GM21723 (cell line): ENCODE data around the gene C4orf50.
A peak's percentile ranks its signal among the peaks of the same experiment; 100 is the strongest.

ENCODE experiments used
- ATAC-seq: cut with Tn5 transposase; IDR thresholded peaks from one replicate; pipeline ENCODE4 v1.9.1; 2021; ENCODE audit warnings: mild to moderate bottlenecking, moderate library complexity; ENCODE audit not compliant: unreplicated experiment

Gene C4orf50

GRCh38 chr4:5973486-5974220 is 44.6 kb downstream of the C4orf50 start:
- no peak for ATAC-seq

- no peak for ATAC-seq
Measured at GRCh38 chr4:5973033-5973432, 45.2 kb downstream of the C4orf50 start.

- no peak for ATAC-seq
Measured at GRCh38 chr4:5972571-5972970, 45.7 kb downstream of the C4orf50 start.

- ATAC-seq: no peak
Measured at GRCh38 chr4:5971078-5971450, 47.2 kb downstream of the C4orf50 start.

GRCh38 chr4:5970381-5971077 is 47.7 kb downstream of the C4orf50 start:
- no peak for ATAC-seq

GRCh38 chr4:5969777-5970176 is 48.5 kb downstream of the C4orf50 start:
- no peak for ATAC-seq

GRCh38 chr4:5969336-5969735 is 48.9 kb downstream of the C4orf50 start:
- ATAC-seq: no peak

- no peak for ATAC-seq
Measured at GRCh38 chr4:5968246-5968645, 50.0 kb downstream of the C4orf50 start.

GRCh38 chr4:5967783-5968182 is 50.4 kb downstream of the C4orf50 start:
- no peak for ATAC-seq

- ATAC-seq: no peak
Measured at GRCh38 chr4:5965225-5965624, 53.0 kb downstream of the C4orf50 start.

GRCh38 chr4:5964030-5964429 is 54.2 kb downstream of the C4orf50 start:
- no peak for ATAC-seq

- no peak for ATAC-seq
Measured at GRCh38 chr4:5963611-5964010, 54.6 kb downstream of the C4orf50 start.

GRCh38 chr4:5962416-5962815 is 55.8 kb downstream of the C4orf50 start:
- no peak for ATAC-seq

GRCh38 chr4:5960252-5960880 is 57.9 kb downstream of the C4orf50 start:
- no peak for ATAC-seq

GRCh38 chr4:5959211-5959982 is 58.8 kb downstream of the C4orf50 start:
- no peak for ATAC-seq

GRCh38 chr4:5958199-5958735 is 60.0 kb downstream of the C4orf50 start:
- ATAC-seq: no peak

GRCh38 chr4:5957076-5957475 is 61.2 kb downstream of the C4orf50 start:
- no peak for ATAC-seq

GRCh38 chr4:5956285-5957021 is 61.8 kb downstream of the C4orf50 start:
- ATAC-seq: peak; percentile 20

- ATAC-seq: peak; percentile 60
Measured at GRCh38 chr4:5955856-5956255, 62.4 kb downstream of the C4orf50 start.

- ATAC-seq: no peak
Measured at GRCh38 chr4:5955201-5955821, 62.9 kb downstream of the C4orf50 start.
